NOMO-1 (cell line): Measurements from ENCODE around the gene ZBED6.
A peak's percentile ranks its signal among the peaks of the same experiment; 100 is the strongest.
"Not testable (repeated sequence)": the region's sequence is repeated elsewhere in the genome, so short reads cannot be mapped to it uniquely, and the experiment has no call there.

ENCODE experiments used
- DNase-seq, 2 experiments: peaks; one replicate each; lab custom pipeline; 2025; ENCODE audit not compliant: unreplicated experiment in 2 of 2; lab: John Stamatoyannopoulos, UW

Gene ZBED6

DNA sequence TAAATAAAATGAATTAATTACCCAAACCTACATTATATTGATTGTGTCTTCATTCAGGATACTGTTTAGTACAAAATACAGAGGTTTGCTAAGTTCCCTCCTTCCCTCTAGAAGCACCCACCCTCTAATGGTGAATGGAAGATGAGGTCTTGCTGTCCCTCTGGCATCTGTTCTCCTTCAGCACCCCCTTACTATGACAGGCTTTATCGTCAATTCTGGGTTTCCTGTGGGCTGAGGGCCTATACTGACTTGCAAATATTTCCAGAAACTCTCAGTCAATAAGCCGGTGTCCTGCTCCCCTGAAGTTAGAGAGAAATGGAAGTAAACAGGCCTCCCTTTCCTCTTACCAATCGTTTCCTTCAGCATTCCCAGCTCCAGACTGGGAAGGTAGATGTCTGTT lies 17.3 kb upstream of the ZBED6 start:
- no peak for DNase-seq

DNA sequence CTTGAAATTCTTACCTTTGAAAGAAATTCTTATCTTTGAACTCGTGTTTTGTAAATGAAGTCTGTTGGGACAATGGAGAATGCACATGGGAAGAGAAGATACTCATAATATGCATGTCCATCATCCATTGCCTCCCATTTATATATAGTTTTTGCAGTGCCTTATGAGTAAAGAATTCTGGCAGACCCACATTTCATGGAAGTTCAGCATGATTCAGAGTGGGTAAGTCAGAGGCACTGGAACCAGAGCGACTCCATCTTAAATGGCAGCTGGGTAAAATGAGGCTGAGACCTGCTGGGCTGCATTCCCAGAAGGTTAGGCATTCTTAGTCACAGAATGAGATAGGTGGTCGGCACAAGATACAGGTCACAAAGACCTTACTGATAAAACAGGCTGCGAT lies 16.6 kb upstream of the ZBED6 start:
- DNase-seq = no peak

DNA sequence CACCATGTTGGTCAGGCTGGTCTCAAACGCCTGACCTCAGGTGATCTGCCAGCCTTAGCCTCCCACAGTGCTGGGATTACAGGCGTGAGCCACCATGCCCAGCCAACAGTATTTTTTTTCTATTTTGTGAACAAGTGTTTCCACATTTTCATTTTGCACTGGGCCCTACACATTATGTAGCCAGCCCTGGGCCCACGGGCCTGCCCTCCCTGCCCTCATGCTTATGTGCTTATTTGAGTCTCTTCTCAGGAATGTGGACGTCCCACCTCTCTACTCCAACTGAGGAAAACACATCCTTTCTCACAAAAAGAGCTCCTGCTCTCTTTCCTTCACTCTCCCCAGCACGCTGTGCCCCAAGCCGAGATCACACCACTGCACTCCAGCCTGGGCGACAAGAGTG lies 13.5 kb upstream of the ZBED6 start:
- DNase-seq = no peak

DNA sequence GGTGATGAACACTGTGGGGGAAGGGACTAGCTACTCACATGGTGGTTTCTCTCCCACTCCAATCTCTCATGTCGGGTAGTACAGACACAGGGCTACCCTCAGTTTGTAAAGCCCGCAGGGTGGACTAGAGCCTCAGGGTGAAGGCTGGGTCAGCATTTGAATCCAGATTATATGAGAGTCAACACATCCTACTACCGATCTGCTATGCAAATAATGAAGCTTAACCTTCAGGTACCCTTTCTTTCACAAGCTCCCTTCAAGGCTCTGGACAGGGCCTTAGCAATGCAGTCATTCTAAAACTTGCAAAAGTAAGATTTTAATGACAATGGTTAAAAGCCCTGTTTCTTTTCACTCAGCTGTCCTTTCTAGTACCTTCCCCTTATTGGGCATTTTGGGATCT lies 5.5 kb upstream of the ZBED6 start:
- no peak for DNase-seq

DNA sequence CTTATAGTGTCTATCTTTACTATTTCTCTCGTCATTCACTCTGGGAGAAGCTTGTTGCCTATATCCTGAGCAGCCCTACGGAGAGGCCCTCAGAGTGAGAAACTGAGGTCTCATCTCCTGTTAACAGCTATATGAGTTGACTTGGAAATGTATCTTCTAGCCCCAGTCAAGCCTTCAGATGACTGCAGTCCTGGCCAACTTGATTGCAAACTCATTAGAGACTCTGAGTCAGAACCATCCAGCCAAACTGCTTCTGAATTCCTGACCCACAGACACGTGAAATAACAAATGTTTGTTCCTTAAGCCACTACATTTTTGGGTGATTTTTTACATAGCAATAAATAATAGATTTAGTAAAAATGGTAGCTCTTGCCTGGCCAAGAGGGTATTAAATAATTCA lies 3.9 kb upstream of the ZBED6 start:
- DNase-seq = no peak

DNA sequence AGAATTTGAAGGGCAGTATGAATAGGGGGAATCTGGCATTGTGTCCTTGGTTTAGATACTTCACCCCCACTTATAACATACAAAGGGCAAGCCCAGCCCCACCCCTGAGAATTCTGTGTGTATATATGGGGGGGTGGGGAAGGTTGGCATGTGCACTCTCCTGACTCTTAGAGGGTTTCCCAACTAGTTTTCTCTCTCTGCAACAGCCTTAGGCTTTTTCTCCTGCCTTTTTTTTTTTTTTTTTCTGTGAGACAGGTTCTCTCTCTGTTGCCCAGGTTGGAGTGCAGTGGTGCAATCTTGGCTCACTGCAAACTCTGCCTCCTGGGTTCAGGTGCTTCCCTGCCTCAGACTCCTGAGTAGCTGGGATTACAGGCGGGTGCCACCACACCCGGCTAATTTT lies 2.9 kb upstream of the ZBED6 start:
- DNase-seq = no peak

DNA sequence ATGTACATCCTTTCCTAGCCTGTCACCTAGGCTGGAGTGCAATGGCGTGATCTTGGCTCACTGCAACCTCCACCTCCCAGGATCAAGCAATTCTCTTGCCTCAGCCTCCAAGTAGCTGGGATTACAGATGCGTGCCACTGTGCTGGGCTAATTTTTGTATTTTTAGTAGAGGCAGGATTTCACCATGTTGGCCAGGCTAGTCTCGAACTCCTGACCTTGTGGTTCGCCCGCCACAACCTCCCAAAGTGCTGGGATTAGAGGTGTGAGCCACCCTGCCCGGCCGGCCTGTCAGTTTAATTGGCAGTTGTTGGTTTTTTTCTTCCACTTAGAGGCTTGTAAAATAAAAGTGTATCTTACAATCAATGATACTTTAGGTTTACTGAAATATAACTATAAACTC lies 1.9 kb upstream of the ZBED6 start:
- DNase-seq = not testable (repeated sequence)

DNA sequence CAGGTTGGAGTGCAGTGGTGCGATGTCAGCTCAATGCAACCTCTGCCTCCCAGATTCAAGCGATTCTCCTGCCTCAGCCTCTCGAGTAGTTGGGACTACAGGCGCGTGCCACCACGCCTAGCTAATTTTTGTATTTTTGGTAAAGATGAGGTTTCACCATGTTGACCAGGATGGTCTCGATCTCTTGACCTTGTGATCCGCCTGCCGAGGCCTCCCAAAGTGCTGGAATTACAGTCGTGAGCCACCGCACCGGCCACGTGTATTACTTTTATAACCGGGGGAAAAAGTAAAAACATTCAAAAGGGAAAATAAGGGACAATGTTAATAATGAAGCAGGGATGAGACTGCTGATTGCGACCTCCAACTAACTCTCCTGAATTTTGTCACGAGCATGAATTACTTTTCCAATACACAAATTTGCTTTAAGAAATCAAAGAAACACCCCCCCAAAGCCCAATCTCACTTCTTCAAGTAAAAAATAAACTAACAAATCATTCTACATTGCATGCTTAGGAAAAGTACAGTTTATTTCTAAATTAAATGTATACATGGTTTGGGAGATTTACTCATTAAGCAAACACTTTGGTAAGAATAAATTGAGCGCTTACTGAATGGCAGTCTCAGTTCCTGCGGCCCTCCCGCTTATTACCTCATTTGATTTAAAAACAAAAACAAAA lies 521 bp upstream of the ZBED6 start:
- no peak for DNase-seq

DNA sequence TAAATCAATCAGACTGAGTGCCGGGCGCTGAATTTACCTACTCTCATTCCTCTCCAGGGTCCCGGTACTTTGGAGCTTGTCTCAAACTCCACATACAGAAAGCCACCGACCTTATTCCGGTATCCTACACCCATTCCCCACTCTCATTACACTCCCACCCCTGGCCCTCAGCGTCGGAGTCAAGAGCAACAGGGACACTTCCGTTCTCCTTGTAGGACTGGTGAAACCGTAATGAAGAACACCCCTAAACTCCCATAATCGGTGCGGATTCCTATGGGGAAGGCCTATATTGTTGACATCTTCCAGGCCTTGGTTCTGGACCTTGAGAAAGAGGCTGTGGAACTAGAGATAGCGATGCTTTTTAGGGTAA lies 798 bp downstream of the ZBED6 start:
- peak in 1 of 2 experiments; percentile 41 for DNase-seq

DNA sequence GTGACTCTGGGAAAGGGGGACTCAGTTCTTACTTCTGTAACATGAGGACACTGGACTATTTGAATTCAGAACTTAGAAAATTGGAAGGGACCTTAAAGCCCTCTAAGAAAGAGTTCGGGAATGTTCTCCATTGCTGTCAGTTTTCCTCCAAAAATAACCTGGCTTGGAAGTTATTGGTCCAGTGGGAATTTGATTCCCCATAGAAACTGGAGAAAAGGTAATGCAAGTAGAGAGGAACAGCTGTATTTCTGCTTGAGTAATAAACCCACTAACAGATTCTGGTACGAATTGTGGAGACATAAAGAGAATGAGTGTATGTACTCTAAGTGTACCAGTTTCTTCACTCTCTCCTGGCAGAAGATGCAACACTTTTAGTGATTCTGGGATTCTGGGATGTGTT lies 1.8 kb downstream of the ZBED6 start:
- DNase-seq = no peak

DNA sequence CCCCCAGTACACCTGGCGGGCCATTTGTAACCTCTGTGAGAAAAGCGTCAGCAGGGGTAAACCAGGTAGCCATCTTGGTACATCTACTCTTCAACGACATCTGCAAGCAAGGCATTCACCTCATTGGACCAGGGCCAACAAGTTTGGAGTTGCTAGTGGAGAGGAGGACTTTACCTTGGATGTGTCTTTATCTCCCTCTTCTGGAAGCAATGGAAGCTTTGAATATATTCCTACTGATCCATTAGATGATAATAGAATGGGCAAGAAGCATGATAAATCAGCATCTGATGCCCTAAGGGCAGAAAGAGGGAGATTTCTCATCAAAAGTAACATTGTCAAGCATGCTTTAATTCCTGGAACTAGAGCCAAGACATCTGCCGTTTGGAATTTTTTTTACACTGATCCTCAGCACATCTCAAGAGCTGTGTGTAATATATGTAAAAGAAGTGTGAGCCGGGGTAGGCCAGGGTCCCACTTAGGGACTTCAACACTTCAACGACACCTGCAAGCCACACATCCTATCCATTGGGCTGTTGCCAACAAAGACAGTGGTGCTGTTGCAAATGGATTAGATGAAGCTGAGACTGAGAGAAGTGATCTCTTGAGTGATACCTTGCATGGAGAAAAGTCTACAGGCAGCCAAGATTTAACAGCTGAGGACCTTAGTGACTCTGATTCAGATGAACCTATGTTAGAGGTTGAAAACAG lies 2.7 kb downstream of the ZBED6 start:
- no peak for DNase-seq

DNA sequence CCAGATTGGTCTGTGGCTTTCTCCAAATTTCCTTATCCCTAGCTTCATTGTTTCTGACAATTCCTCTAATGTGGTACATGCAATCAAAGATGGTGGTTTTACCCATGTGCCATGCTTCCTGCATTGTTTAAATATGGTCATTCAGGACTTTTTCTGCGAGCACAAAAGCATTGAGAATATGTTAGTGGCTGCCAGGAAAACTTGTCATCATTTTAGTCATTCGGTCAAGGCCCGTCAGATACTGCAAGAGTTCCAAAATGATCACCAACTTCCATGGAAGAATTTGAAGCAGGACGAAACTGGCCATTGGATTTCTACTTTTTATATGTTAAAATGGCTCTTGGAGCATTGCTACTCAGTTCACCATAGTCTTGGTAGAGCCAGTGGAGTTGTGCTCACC lies 3.7 kb downstream of the ZBED6 start:
- no peak for DNase-seq

DNA sequence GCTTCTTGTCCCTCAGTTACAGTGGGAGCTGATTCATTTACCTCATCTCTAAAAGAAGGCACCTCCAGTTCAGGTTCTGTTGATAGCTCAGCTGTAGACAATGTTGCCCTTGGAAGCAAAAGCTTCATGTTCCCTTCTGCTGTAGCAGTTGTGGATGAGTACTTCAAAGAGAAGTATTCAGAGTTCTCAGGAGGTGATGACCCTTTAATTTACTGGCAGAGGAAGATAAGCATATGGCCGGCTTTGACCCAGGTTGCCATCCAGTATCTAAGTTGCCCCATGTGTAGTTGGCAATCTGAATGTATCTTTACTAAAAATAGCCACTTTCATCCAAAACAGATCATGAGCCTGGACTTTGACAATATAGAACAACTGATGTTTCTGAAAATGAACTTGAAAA lies 4.5 kb downstream of the ZBED6 start:
- no peak for DNase-seq

DNA sequence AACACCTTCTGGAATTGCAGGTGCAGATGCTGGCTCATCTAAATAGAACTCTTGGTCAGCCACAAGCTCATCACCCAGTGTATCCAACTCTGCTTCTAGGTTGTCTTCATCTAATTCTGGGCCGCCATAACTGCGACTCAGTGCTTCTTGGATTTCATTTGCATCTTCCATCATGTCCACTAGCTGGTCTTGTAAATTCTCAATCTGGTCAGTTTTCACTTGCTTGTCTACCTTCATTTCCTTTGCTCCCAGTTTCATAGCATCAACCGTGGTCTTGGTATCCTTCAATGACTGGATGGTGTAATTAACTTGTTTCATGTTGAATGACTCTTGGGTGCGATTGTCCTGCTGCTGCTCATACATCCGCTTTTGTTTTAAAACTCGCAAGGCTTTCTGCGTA lies 10.3 kb downstream of the ZBED6 start:
- no peak for DNase-seq

DNA sequence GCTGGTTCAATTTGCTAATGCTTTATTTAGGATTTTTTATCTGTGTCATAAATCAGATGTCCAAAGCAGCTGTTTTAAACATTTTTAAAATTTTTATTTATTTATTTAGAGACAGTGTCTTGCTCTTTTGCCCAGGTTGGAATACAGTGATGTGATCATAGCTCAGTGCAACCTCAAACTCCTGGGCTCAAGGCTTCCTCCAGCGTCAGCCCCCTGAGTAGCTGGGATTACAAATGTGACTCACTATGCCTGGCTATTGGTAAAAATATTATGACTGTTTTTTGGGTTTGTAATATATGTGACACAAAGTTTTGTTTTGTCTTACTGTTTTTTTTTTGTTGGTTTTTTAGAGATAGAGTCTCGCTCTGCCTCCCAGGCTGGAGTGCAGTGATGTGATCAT lies 11.8 kb downstream of the ZBED6 start:
- no peak for DNase-seq

DNA sequence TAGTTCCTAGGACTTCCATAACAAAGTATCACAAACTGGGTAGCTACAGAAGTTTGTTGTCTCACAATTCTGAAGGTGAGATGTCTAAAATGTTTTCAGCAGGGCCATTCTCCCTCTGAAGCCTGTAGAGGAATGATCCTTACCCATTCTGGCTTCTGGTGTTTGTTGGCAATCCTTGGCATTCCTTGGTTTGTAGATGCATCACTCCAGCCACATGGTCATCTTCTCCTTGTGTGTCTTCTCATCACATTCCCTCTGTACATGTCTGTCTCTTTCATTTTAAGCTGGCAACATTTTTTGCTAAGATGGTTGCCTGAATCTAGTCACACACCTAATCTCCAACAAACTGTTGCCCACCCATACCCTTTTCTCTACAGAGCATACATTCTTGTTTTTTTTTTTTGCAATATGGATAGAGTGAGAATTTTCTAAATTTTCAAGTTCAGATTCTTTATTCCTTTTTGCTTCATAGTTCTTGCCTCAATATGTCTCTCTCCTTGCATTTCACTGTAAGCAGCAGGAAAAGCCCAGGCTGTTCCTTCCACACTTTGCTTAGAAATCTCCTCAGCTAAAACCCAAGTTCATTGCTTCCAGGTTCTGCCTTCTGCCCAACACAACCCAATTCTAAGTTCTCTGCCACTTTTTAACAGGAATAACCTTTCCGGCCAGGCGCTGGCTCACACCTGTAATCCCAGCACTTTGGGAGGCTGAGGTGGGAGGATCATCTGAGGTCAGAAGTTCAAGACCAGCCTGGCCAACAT lies 18.3 kb downstream of the ZBED6 start:
- no peak for DNase-seq

DNA sequence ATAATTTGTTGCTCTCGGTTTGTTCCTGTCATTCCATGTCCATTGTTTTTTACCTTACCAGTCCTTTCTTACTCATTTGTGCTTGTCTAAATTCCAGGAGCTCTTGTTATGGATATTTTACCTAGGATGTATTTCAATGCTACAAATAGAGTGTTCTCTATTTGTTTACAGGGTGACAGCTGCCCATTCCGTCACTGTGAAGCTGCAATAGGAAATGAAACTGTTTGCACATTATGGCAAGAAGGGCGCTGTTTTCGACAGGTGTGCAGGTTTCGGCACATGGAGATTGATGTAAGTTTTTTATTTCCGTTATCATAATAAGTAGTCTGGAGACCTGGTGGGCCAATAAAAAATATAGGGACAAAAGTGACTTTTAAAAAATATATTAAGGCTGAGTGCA lies 23.0 kb downstream of the ZBED6 start:
- DNase-seq = no peak

DNA sequence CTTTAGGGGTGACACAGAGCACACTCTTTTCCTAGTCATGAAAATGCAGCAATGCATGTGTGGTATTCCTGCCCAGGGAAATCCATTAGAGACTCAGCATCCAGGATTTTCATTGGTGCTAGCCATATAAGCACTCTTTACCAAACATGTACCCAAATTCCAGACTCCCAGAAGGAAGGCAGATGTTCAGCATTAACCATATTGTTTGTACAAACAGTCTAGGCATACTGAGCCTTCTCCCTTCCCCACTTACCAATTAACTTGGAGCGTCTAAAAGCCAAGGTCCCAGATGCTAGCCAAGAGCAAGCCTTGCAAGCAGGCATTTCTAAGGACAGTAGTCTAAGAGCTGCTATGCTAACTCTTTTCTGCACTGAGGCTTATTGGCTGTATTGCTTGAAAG lies 27.9 kb downstream of the ZBED6 start:
- DNase-seq = no peak

DNA sequence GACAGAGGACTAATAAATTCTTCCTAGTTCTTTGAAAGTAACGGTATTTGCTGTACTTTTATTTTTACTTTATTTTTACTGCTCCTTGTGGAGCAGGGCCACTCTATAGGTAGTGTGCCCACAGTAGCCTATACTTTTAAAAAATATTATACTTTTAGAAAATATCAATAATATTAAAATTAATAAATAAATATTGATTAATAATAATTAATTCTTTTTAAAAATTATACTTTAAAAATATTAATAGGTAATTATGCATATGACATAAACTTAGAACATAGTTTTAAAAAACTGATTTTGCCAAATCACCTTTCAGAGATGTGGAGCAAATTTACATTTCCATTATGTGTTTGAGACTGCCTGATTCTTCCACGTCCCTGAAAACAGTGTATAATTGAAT lies 30.8 kb downstream of the ZBED6 start:
- DNase-seq = no peak

DNA sequence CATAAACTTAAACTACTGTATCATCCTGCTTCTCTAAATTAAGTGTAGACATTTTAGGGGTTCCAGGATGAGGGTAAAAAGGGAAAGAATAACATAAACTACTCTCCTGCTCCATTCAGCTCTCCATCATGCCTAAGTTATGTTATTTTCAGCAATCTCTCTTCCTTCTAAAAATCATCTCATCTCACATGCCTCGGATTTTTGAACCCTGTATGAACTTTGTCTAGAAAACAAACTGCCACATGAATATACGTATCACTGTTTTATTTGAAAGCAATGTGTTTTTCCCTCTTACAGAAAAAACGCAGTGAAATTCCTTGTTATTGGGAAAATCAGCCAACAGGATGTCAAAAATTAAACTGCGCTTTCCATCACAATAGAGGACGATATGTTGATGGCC lies 32.6 kb downstream of the ZBED6 start:
- no peak for DNase-seq

DNA sequence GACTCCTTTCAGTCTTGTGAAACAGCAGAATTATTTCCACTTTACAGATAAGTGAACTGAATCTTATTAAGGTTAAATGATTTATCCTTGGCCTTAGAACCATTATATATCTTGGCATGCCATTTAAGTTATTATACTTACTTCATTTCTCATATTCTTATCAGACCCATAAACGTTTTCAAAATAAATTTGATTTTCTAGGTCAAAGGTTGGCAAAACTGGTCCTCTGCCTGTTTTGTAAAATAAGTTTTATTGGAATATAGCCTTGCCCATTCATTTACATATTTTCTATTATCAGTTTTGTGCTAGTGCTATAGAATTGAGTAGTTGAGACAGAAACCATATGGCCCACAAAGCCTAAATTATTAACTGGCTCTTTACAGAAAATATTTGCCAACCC lies 33.1 kb downstream of the ZBED6 start:
- DNase-seq = no peak

DNA sequence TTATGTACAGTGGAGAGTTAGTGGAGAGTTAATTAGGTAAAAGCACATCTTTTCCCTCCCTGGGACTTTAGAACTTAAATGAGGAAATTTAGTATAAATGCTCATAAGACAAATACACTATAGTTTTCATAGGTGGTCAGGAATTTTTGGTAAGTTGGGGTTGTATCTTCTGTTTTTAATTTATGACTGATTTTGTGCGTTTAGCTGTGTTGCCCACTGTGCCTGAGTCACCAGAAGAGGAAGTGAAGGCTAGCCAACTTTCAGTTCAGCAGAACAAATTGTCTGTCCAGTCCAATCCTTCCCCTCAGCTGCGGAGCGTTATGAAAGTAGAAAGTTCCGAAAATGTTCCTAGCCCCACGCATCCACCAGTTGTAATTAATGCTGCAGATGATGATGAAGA lies 33.8 kb downstream of the ZBED6 start:
- DNase-seq = peak in 1 of 2 experiments; percentile 31
